Measurements from ENCODE around the gene RPS21. TPM values are rescaled to one million over a fixed set of nuclear protein-coding genes. Genes with fewer than 3 reads are reported as not detected.

RPS21 gene
- total and polyA plus RNA-seq, 12 donors = 512 to 4,111 (median 619) TPM

- no peak for TF ChIP-seq CTCF (IDR thresholded peaks at IDR 0.05)
- DNase-seq = no peak
- no peak overlapping the region for H3K27ac ChIP-seq
- no peak for ATAC-seq
- H3K9me3 ChIP-seq = peaks cover 0 to 9% (median 0%) of the 10 kb centered on the region in 11 donors
- H3K4me3 ChIP-seq = no peak overlapping the region
- H3K36me3 ChIP-seq = peaks cover 3 to 91% (median 34%) of the 10 kb centered on the region in 9 donors
- WGBS, 2 donors = 46 to 100% methylated on average over 1 of the region's 1 CpG
- intact Hi-C loops (cut with DNase I) = loop anchor here in 3 of 10 donors (5.0 kb wide), 1 partner anchor 36 kb away; no protein-coding TSS in a partner anchor
- no peaks in the 10 kb centered on the region for H3K27me3 ChIP-seq
- H3K4me1 ChIP-seq = peaks cover 0 to 17% (median 7%) of the 10 kb centered on the region in 9 donors
Measured at GRCh38 chr20:62348604-62349003, 38.3 kb upstream of the RPS21 start.

- intact Hi-C loops (cut with DNase I) = loop anchor here in 5 of 10 donors (5.0 kb wide), 3 partner anchors 32 to 42 kb away; no protein-coding TSS in a partner anchor
- no peak overlapping the region for H3K27ac ChIP-seq
- no peak for DNase-seq
- no peaks in the 10 kb centered on the region for H3K27me3 ChIP-seq
- no peak for TF ChIP-seq CTCF (IDR thresholded peaks at IDR 0.05)
- H3K36me3 ChIP-seq = peaks cover 3 to 80% (median 34%) of the 10 kb centered on the region in 9 donors
- H3K9me3 ChIP-seq = peaks cover 0 to 9% (median 0%) of the 10 kb centered on the region in 11 donors
- 82 to 86% methylated on average over 7 of the region's 7 CpGs for WGBS, 2 donors
- no peak overlapping the region for H3K4me3 ChIP-seq
- peaks cover 3 to 27% (median 16%) of the 10 kb centered on the region in 9 donors for H3K4me1 ChIP-seq
- no peak for ATAC-seq
Measured at GRCh38 chr20:62349556-62350097, 37.3 kb upstream of the RPS21 start.

GRCh38 chr20:62350098-62350628 lies 36.7 kb upstream of the RPS21 start:
- no peaks in the 10 kb centered on the region for H3K27me3 ChIP-seq
- H3K36me3 ChIP-seq = peaks cover 3 to 75% (median 34%) of the 10 kb centered on the region in 9 donors
- H3K4me1 ChIP-seq = peaks cover 8 to 33% (median 22%) of the 10 kb centered on the region in 9 donors
- intact Hi-C loops (cut with DNase I) = loop anchor here in 2 of 10 donors (5.0 kb wide), 2 partner anchors 33 to 43 kb away; no protein-coding TSS in a partner anchor
- 75 to 77% methylated on average over 16 of the region's 16 CpGs for WGBS, 2 donors
- DNase-seq (peak in 1 of 2 donors; percentile 8), ATAC-seq (no peak)
- TF ChIP-seq CTCF (IDR thresholded peaks at IDR 0.05) = no peak
- peaks cover 0 to 9% (median 0%) of the 10 kb centered on the region in 11 donors for H3K9me3 ChIP-seq
- H3K4me3 ChIP-seq = no peak overlapping the region
- no peak overlapping the region for H3K27ac ChIP-seq

GRCh38 chr20:62350629-62351422 lies 36.1 kb upstream of the RPS21 start:
- TF ChIP-seq CTCF (IDR thresholded peaks at IDR 0.05) = no peak
- Histone ChIP-seq H3K36me3 (peaks cover 3 to 68% (median 29%) of the 10 kb centered on the region in 9 donors), H3K4me3 (no peak overlapping the region), H3K27ac (peak overlapping the region in 1 of 10 donors; percentile 19), H3K27me3 (no peaks in the 10 kb centered on the region), H3K9me3 (peaks cover 0 to 9% (median 0%) of the 10 kb centered on the region in 11 donors), H3K4me1 (peaks cover 15 to 39% (median 28%) of the 10 kb centered on the region in 9 donors)
- peak in 1 of 2 donors; percentile 8 for DNase-seq
- ATAC-seq = no peak
- intact Hi-C loops (cut with DNase I) = loop anchor here in 2 of 10 donors (5.0 kb wide), 2 partner anchors 34 to 44 kb away; no protein-coding TSS in a partner anchor
- WGBS, 2 donors = 86 to 88% methylated on average over 23 of the region's 23 CpGs

Data from heart right ventricle (tissue), 16 donors.